ENCODE results near the gene ARX.

Gene ARX

GRCh38 chrX:24999511-24999910 lies 16.3 kb downstream of the ARX start:
- Histone ChIP-seq H3K4me3 (ENCODE audit: insufficient read depth, low read depth, low read length) (no peak overlapping the region), H3K4me1 (ENCODE audit: control insufficient read depth, insufficient read depth, low read length) (peaks cover 3% of the 10 kb centered on the region), H3K36me3 (ENCODE audit: control insufficient read depth, insufficient read depth, low read length) (no peaks in the 10 kb centered on the region), H3K27ac (ENCODE audit: insufficient read depth, low read depth, low read length, poor library complexity, severe bottlenecking) (no peak overlapping the region), H3K27me3 (ENCODE audit: control insufficient read depth, insufficient read depth, low read length, poor library complexity, severe bottlenecking) (peaks cover 70% of the 10 kb centered on the region), H3K9me3 (ENCODE audit: control insufficient read depth, low read length) (no peaks in the 10 kb centered on the region)
- WGBS, 2 experiments = 8 to 21% methylated on average over 4 to 8 of the region's 8 CpGs

DNA sequence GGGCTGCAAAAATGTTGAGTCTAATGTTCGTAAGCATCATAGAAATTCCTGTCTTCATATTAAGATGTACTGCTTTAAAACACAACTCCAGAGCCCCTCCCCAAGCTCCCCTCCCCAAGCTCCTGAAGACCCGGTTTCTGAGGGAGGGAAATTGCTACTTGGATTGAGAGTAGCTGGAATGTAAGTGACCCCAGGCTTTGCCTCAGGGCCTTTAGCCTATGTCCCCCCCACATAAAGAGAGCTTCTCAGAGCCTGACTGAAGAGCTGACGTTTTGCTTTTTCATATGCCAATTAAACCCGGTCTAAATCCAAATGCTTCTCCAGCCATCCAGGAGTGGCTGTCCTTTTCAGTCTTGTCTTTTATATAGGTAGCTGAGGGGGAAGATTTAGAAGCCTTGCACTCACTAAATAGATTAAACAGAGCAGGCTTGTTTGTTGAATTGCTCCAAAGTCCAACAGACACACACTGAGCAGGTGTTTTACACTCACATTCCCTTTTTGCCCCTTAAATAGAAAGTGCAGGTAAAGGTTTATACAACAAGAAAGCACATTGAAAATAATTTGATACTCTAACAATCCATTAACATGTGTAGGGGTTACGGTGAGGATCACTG lies 19.6 kb downstream of the ARX start:
- 14 to 32% methylated on average over 1 to 4 of the region's 5 CpGs for WGBS, 2 experiments
- Histone ChIP-seq H3K27me3 (ENCODE audit: control insufficient read depth, insufficient read depth, low read length, poor library complexity, severe bottlenecking) (peaks cover 37% of the 10 kb centered on the region), H3K4me1 (ENCODE audit: control insufficient read depth, insufficient read depth, low read length) (no peaks in the 10 kb centered on the region), H3K36me3 (ENCODE audit: control insufficient read depth, insufficient read depth, low read length) (no peaks in the 10 kb centered on the region), H3K4me3 (ENCODE audit: insufficient read depth, low read depth, low read length) (no peak overlapping the region), H3K27ac (ENCODE audit: insufficient read depth, low read depth, low read length, poor library complexity, severe bottlenecking) (no peak overlapping the region), H3K9me3 (ENCODE audit: control insufficient read depth, low read length) (no peaks in the 10 kb centered on the region)

DNA sequence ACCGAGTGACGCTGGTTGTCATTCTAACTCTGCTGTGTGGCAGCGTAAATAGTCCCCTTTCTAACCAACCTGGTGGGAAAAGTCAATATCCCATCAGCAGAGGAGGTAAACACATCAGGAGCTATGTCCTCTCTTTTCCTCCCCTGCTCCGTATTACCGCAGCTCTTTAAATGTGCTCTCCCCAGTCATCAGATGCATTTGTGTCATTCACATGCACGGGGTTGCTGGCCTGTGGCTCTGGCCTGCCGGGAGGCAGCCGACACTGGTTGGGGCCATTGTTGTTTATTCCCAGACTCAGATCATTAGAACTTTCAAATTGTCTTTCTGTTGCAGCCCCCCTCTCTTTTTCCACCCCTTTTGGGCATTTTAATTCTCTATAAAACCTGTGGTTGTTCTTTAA lies 21.9 kb downstream of the ARX start:
- Histone ChIP-seq H3K4me3 (ENCODE audit: insufficient read depth, low read depth, low read length) (no peak overlapping the region), H3K27ac (ENCODE audit: insufficient read depth, low read depth, low read length, poor library complexity, severe bottlenecking) (no peak overlapping the region), H3K27me3 (ENCODE audit: control insufficient read depth, insufficient read depth, low read length, poor library complexity, severe bottlenecking) (peaks cover 13% of the 10 kb centered on the region), H3K4me1 (ENCODE audit: control insufficient read depth, insufficient read depth, low read length) (peaks cover 4% of the 10 kb centered on the region), H3K36me3 (ENCODE audit: control insufficient read depth, insufficient read depth, low read length) (no peaks in the 10 kb centered on the region), H3K9me3 (ENCODE audit: control insufficient read depth, low read length) (no peaks in the 10 kb centered on the region)
- WGBS, 2 experiments = 30 to 37% methylated on average over 8 of the region's 8 CpGs

DNA sequence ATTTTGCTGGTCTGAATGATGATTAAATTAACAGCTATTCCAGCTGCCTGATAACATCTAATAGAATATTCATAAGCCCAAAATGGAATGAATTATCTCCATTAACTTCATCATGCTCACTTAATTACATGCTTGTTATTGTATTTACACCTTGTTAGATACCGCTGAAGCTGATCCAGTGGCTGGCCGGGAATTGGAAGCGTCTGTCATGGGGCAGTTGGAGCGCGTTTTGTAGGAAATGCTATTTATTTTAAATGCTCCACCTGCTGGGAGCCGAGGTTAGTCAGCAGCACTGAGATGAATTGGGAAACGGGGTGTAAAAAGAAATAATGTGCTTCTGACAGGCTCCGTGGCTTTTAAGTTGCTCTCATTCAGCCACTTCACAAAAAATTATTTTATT lies 25.2 kb downstream of the ARX start:
- H3K4me3 ChIP-seq (ENCODE audit: insufficient read depth, low read depth, low read length) = no peak overlapping the region
- no peaks in the 10 kb centered on the region for H3K36me3 ChIP-seq (ENCODE audit: control insufficient read depth, insufficient read depth, low read length)
- 28 to 33% methylated on average over 6 to 7 of the region's 8 CpGs for WGBS, 2 experiments
- no peak overlapping the region for H3K27ac ChIP-seq (ENCODE audit: insufficient read depth, low read depth, low read length, poor library complexity, severe bottlenecking)
- H3K9me3 ChIP-seq (ENCODE audit: control insufficient read depth, low read length) = no peaks in the 10 kb centered on the region
- H3K4me1 ChIP-seq (ENCODE audit: control insufficient read depth, insufficient read depth, low read length) = peaks cover 4% of the 10 kb centered on the region
- no peaks in the 10 kb centered on the region for H3K27me3 ChIP-seq (ENCODE audit: control insufficient read depth, insufficient read depth, low read length, poor library complexity, severe bottlenecking)

GRCh38 chrX:24988314-24988713 lies 27.5 kb downstream of the ARX start:
- no peak overlapping the region for H3K4me3 ChIP-seq (ENCODE audit: insufficient read depth, low read depth, low read length)
- WGBS, 2 experiments = 92 to 93% methylated on average over 3 to 4 of the region's 4 CpGs
- no peak overlapping the region for H3K27ac ChIP-seq (ENCODE audit: insufficient read depth, low read depth, low read length, poor library complexity, severe bottlenecking)
- peaks cover 4% of the 10 kb centered on the region for H3K4me1 ChIP-seq (ENCODE audit: control insufficient read depth, insufficient read depth, low read length)
- no peaks in the 10 kb centered on the region for H3K9me3 ChIP-seq (ENCODE audit: control insufficient read depth, low read length)
- H3K36me3 ChIP-seq (ENCODE audit: control insufficient read depth, insufficient read depth, low read length) = no peaks in the 10 kb centered on the region
- no peaks in the 10 kb centered on the region for H3K27me3 ChIP-seq (ENCODE audit: control insufficient read depth, insufficient read depth, low read length, poor library complexity, severe bottlenecking)

- 83 to 92% methylated on average over 4 of the region's 4 CpGs for WGBS, 2 experiments
- Histone ChIP-seq H3K4me1 (ENCODE audit: control insufficient read depth, insufficient read depth, low read length) (peaks cover 4% of the 10 kb centered on the region), H3K27me3 (ENCODE audit: control insufficient read depth, insufficient read depth, low read length, poor library complexity, severe bottlenecking) (no peaks in the 10 kb centered on the region), H3K36me3 (ENCODE audit: control insufficient read depth, insufficient read depth, low read length) (no peaks in the 10 kb centered on the region), H3K27ac (ENCODE audit: insufficient read depth, low read depth, low read length, poor library complexity, severe bottlenecking) (no peak overlapping the region), H3K9me3 (ENCODE audit: control insufficient read depth, low read length) (no peaks in the 10 kb centered on the region), H3K4me3 (ENCODE audit: insufficient read depth, low read depth, low read length) (no peak overlapping the region)
Observed at GRCh38 chrX:24987731-24988130, 28.0 kb downstream of the ARX start.

- Histone ChIP-seq H3K9me3 (ENCODE audit: control insufficient read depth, low read length) (no peaks in the 10 kb centered on the region), H3K27me3 (ENCODE audit: control insufficient read depth, insufficient read depth, low read length, poor library complexity, severe bottlenecking) (no peaks in the 10 kb centered on the region), H3K4me1 (ENCODE audit: control insufficient read depth, insufficient read depth, low read length) (no peaks in the 10 kb centered on the region), H3K4me3 (ENCODE audit: insufficient read depth, low read depth, low read length) (no peak overlapping the region), H3K36me3 (ENCODE audit: control insufficient read depth, insufficient read depth, low read length) (no peaks in the 10 kb centered on the region), H3K27ac (ENCODE audit: insufficient read depth, low read depth, low read length, poor library complexity, severe bottlenecking) (no peak overlapping the region)
- 86 to 94% methylated on average over 1 of the region's 1 CpG for WGBS, 2 experiments
Observed at GRCh38 chrX:24985120-24985519, 30.6 kb downstream of the ARX start.

- H3K27ac ChIP-seq (ENCODE audit: insufficient read depth, low read depth, low read length, poor library complexity, severe bottlenecking) = no peak overlapping the region
- no peaks in the 10 kb centered on the region for H3K4me1 ChIP-seq (ENCODE audit: control insufficient read depth, insufficient read depth, low read length)
- H3K27me3 ChIP-seq (ENCODE audit: control insufficient read depth, insufficient read depth, low read length, poor library complexity, severe bottlenecking) = no peaks in the 10 kb centered on the region
- H3K36me3 ChIP-seq (ENCODE audit: control insufficient read depth, insufficient read depth, low read length) = no peaks in the 10 kb centered on the region
- no peaks in the 10 kb centered on the region for H3K9me3 ChIP-seq (ENCODE audit: control insufficient read depth, low read length)
- no peak overlapping the region for H3K4me3 ChIP-seq (ENCODE audit: insufficient read depth, low read depth, low read length)
- WGBS, 2 experiments = 97 to 100% methylated on average over 1 to 2 of the region's 3 CpGs
Observed at GRCh38 chrX:24983931-24984330, 31.8 kb downstream of the ARX start.

GRCh38 chrX:24982306-24982965 lies 33.3 kb downstream of the ARX start:
- Histone ChIP-seq H3K27me3 (ENCODE audit: control insufficient read depth, insufficient read depth, low read length, poor library complexity, severe bottlenecking) (no peaks in the 10 kb centered on the region), H3K4me3 (ENCODE audit: insufficient read depth, low read depth, low read length) (no peak overlapping the region), H3K4me1 (ENCODE audit: control insufficient read depth, insufficient read depth, low read length) (no peaks in the 10 kb centered on the region), H3K27ac (ENCODE audit: insufficient read depth, low read depth, low read length, poor library complexity, severe bottlenecking) (no peak overlapping the region), H3K36me3 (ENCODE audit: control insufficient read depth, insufficient read depth, low read length) (no peaks in the 10 kb centered on the region), H3K9me3 (ENCODE audit: control insufficient read depth, low read length) (no peaks in the 10 kb centered on the region)
- 94 to 98% methylated on average over 2 to 4 of the region's 5 CpGs for WGBS, 2 experiments

- Histone ChIP-seq H3K27ac (ENCODE audit: insufficient read depth, low read depth, low read length, poor library complexity, severe bottlenecking) (no peak overlapping the region), H3K9me3 (ENCODE audit: control insufficient read depth, low read length) (no peaks in the 10 kb centered on the region), H3K27me3 (ENCODE audit: control insufficient read depth, insufficient read depth, low read length, poor library complexity, severe bottlenecking) (no peaks in the 10 kb centered on the region), H3K36me3 (ENCODE audit: control insufficient read depth, insufficient read depth, low read length) (no peaks in the 10 kb centered on the region), H3K4me3 (ENCODE audit: insufficient read depth, low read depth, low read length) (no peak overlapping the region), H3K4me1 (ENCODE audit: control insufficient read depth, insufficient read depth, low read length) (no peaks in the 10 kb centered on the region)
- 77 to 94% methylated on average over 3 of the region's 3 CpGs for WGBS, 2 experiments
Observed at GRCh38 chrX:24981030-24981429, 34.7 kb downstream of the ARX start.

Measured in ectodermal cell (in vitro differentiated cells).